Lung (tissue), 12 donors: Measurements from ENCODE around the gene LHFPL3. TPM values are rescaled to one million over a fixed set of nuclear protein-coding genes. Genes with fewer than 3 reads are reported as not detected.
"Not testable (repeated sequence)": the region's sequence is repeated elsewhere in the genome, so short reads cannot be mapped to it uniquely, and the experiment has no call there.

Experiments
- ATAC-seq: fragments of 200-7000 bp; cut with Tn5 transposase; one replicate; pipeline ENCODE4 v1.9.1; 2020; ENCODE audit warnings: moderate number of reproducible peaks; ENCODE audit not compliant: insufficient read depth, low FRiP score
- DNase-seq, 3 donors: peaks; one replicate each; pipeline ENCODE4 v3.0.0-alpha.2; 2013 to 2017
- H3K27ac ChIP-seq, 2 donors: one replicate each; pipeline ENCODE4 v1.5.1; 2013; ENCODE audit warnings: mild to moderate bottlenecking in 2 of 2, moderate library complexity in 2 of 2, control low read depth in 1 of 2, inconsistent platforms in 1 of 2, low read depth in 1 of 2, low read length in 1 of 2
- H3K27me3 ChIP-seq, 3 donors: one replicate each; pipeline ENCODE4 v1.5.1; 2013; ENCODE audit warnings: low read length in 2 of 3; ENCODE audit not compliant: control insufficient read depth in 3 of 3, insufficient read depth in 3 of 3
- H3K36me3 ChIP-seq, 4 donors: one replicate each; pipeline ENCODE4 v1.5.1; 2013; ENCODE audit warnings: low read length in 4 of 4, mild to moderate bottlenecking in 1 of 4, moderate library complexity in 1 of 4; ENCODE audit not compliant: control insufficient read depth in 4 of 4, insufficient read depth in 4 of 4
- H3K4me1 ChIP-seq, 5 donors: one replicate each; pipeline ENCODE4 v1.5.1; 2013; ENCODE audit warnings: low read length in 5 of 5, mild to moderate bottlenecking in 2 of 5, moderate library complexity in 1 of 5; ENCODE audit not compliant: control insufficient read depth in 5 of 5, insufficient read depth in 5 of 5
- H3K4me3 ChIP-seq: one replicate; pipeline ENCODE4 v1.5.1; 2013; ENCODE audit warnings: mild to moderate bottlenecking, control low read depth, moderate library complexity
- H3K9ac ChIP-seq, 2 donors: one replicate each; pipeline ENCODE4 v1.5.1; 2013; ENCODE audit warnings: low read length in 2 of 2, control low read depth in 1 of 2; ENCODE audit not compliant: insufficient read depth in 1 of 2
- H3K9me3 ChIP-seq, 4 donors: one replicate each; pipeline ENCODE4 v1.5.1; 2013; ENCODE audit warnings: low read length in 3 of 4, mild to moderate bottlenecking in 1 of 4, moderate library complexity in 1 of 4; ENCODE audit not compliant: control insufficient read depth in 4 of 4, insufficient read depth in 3 of 4
- WGBS, 2 donors: extraction: QIAGEN DNeasy Blood & Tissue Kit; methylation state at CpG; one replicate each; pipeline ENCODE4 v1.1.7; 2013; 5-methylcytosine and 5-hydroxymethylcytosine counted together
- polyA plus RNA-seq, 2 donors: library from polyadenylated mRNA; stranded (reverse); fragments of 200-250 nt; gene quantifications; one replicate each; pipeline ENCODE4 v1.2.1, GENCODE V29; 2013
- total RNA-seq, 2 donors: library from RNA; depleted of rRNA in 1 of 2; stranded (reverse); fragments of >200 nt in 1 of 2; gene quantifications; one replicate each; pipeline ENCODE4 v1.2.1, GENCODE V29; 2014 to 2021
- TF ChIP-seq, protein P1 (sequence below): IDR thresholded peaks from 2 replicates; pipeline ENCODE4 v1.5.1; 2012; ENCODE audit warnings: mild to moderate bottlenecking; ENCODE audit errors: control extremely low read depth, extremely low read depth
- donor health status: control.
- donor health status: control.
- donor health status: Bipolar disorder and iron deficiency.
- donor health status: healthy.
- donor health status: DM: yes; HTN: yes; CAD: no.

The LHFPL3 gene
- total and polyA plus RNA-seq, 4 donors: not detected

DNA sequence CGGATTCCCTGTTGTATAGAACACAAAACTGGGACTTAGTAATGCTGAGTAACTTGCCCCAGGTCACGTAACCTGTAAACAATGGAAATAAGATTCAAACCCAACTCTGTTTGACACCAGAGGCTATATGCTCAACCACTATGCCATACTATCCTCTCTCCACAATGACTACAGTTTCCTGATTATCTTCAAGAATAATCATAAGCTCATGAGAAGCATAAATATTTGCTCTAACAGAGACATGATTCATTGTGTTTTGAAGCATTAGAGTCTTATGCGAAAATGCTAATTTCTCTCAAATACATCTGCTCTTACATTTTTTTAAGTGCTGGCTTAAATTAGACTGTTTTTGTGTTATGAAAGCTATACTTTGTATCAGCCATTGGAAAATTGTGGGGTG, 241.3 kb downstream of the LHFPL3 start:
- DNase-seq: no peak
- 72 to 77% methylated on average over 3 of the region's 3 CpGs for WGBS, 2 donors
- H3K36me3 ChIP-seq: no peaks in the 10 kb centered on the region
- ATAC-seq: no peak
- no peak overlapping the region for H3K9ac ChIP-seq
- H3K9me3 ChIP-seq: peaks cover 0 to 2% (median 0%) of the 10 kb centered on the region in 4 donors
- H3K4me1 ChIP-seq: no peaks in the 10 kb centered on the region
- no peak overlapping the region for H3K4me3 ChIP-seq
- no peaks in the 10 kb centered on the region for H3K27me3 ChIP-seq
- TF ChIP-seq, protein P1, sequence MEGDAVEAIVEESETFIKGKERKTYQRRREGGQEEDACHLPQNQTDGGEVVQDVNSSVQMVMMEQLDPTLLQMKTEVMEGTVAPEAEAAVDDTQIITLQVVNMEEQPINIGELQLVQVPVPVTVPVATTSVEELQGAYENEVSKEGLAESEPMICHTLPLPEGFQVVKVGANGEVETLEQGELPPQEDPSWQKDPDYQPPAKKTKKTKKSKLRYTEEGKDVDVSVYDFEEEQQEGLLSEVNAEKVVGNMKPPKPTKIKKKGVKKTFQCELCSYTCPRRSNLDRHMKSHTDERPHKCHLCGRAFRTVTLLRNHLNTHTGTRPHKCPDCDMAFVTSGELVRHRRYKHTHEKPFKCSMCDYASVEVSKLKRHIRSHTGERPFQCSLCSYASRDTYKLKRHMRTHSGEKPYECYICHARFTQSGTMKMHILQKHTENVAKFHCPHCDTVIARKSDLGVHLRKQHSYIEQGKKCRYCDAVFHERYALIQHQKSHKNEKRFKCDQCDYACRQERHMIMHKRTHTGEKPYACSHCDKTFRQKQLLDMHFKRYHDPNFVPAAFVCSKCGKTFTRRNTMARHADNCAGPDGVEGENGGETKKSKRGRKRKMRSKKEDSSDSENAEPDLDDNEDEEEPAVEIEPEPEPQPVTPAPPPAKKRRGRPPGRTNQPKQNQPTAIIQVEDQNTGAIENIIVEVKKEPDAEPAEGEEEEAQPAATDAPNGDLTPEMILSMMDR: no peak
- no peak overlapping the region for H3K27ac ChIP-seq

DNA sequence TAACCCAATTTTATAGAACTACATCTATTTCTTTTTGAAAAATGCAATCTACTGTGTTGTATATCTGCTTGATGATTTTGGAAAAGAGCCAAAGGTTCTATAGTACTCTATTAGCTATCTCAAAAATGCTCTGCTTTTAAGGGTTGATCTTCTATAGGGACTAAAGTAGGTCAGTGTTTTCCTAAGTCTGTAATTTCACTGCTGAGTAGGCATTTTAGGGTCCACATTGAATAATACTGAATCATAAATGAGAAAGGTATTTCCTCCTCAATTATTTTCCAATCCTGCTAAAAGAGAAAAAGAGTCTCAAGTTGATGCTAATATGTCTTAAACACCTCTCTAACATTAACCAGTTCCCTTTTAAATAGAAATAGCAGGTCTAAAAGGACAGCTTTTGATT, 244.2 kb downstream of the LHFPL3 start:
- Histone ChIP-seq H3K4me3 (no peak overlapping the region), H3K4me1 (no peaks in the 10 kb centered on the region), H3K9me3 (peaks cover 0 to 2% (median 0%) of the 10 kb centered on the region in 4 donors), H3K9ac (no peak overlapping the region), H3K36me3 (no peaks in the 10 kb centered on the region), H3K27ac (no peak overlapping the region), H3K27me3 (no peaks in the 10 kb centered on the region)
- DNase-seq (no peak), ATAC-seq (no peak)
- TF ChIP-seq, protein P1: no peak

DNA sequence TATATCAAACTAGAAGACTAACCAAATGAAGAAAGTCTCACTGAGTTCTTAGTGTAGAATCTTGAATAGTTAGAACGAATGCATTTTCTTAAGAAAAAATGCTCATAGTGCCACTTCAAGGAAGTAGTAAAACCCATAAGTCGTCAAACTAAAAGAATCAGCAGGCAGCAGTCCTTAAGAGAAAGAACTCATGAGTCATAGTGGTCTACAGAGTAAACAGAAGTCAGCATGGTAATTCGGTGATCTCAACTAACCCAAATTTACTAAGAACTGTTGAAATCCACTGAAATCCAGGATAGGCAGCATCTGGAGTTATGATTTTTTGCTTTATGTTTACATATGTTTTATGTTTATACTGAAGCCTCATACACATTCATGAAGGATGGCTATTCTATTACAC, 256.2 kb downstream of the LHFPL3 start:
- ATAC-seq: no peak
- H3K27ac ChIP-seq: no peak overlapping the region
- H3K4me3 ChIP-seq: no peak overlapping the region
- 39 to 54% methylated on average over 3 of the region's 3 CpGs for WGBS, 2 donors
- no peak overlapping the region for H3K9ac ChIP-seq
- peaks cover 0 to 2% (median 0%) of the 10 kb centered on the region in 4 donors for H3K9me3 ChIP-seq
- no peaks in the 10 kb centered on the region for H3K4me1 ChIP-seq
- H3K36me3 ChIP-seq: no peaks in the 10 kb centered on the region
- TF ChIP-seq, protein P1: no peak
- no peaks in the 10 kb centered on the region for H3K27me3 ChIP-seq
- no peak for DNase-seq

DNA sequence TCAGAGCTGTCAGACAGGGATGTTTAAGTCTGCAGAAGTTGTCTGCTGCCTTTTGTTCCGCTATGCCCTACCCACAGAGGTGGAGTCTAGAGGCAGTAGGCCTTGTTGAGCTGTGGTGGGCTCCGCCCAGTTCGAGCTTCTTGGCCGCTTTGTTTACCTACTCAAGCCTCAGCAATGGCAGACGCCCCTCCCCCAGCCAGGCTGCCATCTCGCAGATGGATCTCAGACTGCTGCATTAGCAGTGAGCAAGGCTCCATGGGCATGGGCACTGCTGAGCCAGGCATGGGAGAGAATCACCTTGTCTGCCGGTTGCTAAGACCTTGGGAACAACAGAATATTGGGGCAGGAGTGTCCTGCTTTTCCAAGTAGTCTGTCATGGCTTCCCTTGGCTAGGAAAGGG, 267.2 kb downstream of the LHFPL3 start:
- not testable (repeated sequence) for H3K9ac ChIP-seq, H3K9me3 ChIP-seq, H3K4me1 ChIP-seq, H3K27ac ChIP-seq, H3K27me3 ChIP-seq, H3K4me3 ChIP-seq, DNase-seq, ATAC-seq, H3K36me3 ChIP-seq
- 74 to 82% methylated on average over 7 of the region's 7 CpGs for WGBS, 2 donors
